HG02759 (cell line): ENCODE results near the gene REV3L.
A peak's percentile ranks its signal among the peaks of the same experiment; 100 is the strongest.
"Not testable (repeated sequence)": the region's sequence is repeated elsewhere in the genome, so short reads cannot be mapped to it uniquely, and the experiment has no call there.

Experiments used
- ATAC-seq: cut with Tn5 transposase; IDR thresholded peaks from one replicate; pipeline ENCODE4 v1.9.1; 2021; ENCODE audit warnings: mild to moderate bottlenecking, moderate library complexity; ENCODE audit not compliant: unreplicated experiment

REV3L gene

DNA sequence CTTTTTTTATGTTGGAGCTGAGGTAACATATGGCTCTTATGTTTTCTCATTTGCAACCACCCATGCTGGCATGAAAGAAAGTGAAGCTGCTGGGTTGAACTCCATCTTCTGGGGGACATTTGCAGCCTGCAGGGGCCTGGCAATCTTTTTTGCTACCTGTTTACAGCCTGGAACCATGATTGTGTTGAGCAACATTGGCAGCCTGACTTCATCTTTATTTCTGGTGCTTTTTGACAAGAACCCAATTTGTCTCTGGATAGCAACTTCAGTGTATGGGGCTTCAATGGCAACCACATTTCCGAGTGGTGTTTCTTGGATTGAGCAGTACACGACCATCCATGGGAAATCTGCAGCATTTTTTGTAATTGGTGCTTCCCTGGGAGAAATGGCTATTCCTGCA, 216.7 kb downstream of the REV3L start:
- ATAC-seq: no peak

DNA sequence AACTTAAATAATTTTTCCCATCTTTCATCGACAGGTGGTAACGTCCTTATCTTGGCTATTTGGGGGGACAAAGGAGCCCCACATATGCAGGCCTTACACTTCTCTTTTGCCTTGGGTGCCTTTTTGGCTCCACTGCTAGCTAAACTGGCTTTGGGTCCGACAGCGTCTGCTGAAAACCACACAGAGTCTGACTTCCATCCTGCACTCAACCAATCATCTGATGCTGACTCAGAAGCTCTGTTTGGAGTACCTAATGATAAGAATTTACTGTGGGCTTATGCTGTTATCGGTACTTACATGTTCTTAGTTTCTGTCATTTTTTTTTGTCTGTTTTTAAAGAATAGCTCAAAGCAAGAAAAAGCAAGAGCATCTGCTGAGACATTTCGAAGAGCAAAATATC, 217.2 kb downstream of the REV3L start:
- no peak for ATAC-seq

DNA sequence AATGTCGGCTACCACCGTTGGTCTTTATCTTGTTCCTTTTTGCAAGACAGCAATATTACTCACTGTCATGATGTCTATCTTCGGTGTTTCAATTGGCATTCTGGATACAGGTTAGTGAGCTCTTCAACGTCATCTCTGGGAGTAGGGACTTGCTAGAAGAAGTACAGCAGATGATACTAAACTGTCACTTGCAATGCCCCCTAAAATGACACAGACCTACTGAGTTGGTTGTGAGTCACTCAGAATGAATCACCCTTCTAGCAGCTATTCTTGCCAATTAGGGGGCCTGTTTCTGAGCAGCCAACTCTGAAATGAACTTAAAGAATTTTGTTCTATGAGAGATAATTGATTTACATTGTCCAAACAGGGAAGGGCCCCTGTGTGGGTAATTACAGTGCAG, 219.2 kb downstream of the REV3L start:
- no peak for ATAC-seq

DNA sequence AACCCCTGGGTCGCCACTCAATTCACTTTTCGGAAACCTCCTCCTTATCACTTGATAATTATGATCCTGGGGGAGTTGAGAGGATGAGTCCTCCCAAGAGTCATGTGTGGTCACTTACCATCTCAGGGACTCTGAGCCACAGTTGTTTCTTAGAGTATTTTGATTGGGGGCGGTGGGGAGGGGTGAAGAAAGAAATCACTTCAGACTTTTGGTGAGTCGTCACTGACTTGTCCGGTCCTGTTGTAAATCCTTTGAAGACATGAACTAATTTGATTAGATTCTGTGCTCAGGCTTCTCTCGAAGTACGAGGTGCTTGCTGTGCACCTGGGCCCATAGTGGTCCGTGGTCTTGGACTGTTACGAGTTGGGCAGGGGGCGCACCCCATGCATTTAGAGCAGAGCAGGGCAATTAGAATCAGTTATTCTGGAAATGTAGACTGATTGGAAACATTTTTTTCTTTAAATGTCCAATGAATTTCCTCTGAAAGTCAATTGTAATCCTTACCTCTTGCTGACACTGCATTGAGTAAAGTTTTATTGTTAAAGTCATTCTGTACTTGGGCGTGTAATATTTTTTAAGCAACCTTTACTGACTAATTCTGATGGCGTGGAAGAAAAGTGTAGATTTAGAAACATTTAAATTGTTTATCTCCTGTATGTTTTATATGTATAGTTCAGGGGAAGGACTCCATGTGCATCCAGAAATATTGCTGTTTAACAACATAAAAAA, 222.3 kb downstream of the REV3L start:
- ATAC-seq: no peak

DNA sequence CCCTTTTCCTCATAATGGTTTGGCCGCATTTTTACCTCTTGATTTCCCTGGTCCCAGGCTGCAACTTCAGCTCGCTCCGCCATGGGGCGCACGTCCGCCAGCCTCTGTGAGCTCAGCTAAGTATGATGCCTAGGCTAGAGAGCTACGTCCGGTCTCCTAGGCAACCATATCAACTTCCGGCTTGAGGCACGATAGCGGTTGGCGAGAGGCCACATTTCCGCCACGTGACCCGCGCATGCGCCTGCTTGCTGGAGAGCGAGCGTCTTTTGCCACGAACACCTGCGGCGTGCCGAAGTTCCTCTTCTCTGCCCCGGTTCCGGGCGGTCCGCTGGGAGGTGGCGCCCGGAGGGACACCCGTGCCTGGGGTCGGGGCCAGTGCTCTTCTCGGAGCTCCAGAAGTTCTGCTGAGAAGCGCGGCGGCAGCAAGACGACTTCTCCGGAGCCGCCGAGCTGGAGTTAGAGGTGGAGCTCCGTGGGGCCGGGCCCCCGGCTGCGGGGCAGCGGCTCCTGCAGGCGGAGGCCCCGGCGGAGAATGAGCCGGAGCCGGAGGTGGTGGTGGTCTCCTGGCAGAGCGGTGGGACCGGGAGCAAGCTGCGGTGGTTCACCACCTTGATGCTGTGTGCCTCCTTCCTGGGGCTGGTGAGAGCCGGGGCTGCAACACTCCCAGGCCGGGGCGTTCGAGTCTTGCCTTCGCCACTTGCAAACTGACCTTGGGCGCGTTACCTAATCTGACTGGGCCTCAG, 223.8 kb downstream of the REV3L start:
- ATAC-seq: peak; percentile 99

DNA sequence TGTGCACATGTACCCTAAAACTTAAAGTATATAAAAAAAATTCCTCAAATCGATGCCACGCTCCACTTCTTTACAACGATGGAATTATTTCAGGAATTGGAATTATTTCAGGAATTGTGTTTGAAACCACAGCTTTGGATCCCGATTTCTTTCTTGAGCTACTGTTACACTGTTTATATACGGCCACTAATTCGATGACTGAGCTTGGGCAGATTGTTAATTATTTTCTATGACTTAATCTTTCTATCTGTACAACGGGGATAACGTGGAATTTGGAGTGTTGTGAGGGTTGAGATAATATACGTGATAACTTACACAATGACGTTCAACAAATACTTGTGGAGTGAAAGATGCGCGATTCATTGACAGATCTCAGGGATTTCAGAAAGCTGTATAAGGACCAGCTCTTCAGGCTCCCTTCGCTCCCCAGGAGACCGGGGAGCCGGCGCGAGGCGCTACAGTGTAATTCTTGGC, 224.4 kb downstream of the REV3L start:
- no peak for ATAC-seq

DNA sequence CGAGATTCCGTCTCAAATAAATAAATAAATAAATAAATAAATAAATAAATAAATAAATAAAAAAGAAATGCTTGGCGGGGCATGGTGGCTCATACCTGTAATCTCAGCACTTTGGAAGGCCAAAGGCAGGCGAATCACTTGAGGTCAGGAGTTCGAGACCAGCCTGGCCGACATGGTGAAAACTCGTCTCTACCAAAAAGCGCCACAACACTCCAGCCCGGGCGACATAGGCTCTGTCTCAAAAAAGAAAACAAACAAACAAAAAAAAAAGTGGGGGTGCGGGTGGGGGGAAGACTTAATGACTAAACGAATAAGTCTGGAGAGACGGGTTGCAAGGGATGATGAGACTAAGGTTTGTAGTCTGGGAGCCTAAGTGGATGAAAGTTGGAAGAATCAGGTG, 225.0 kb downstream of the REV3L start:
- no peak for ATAC-seq

DNA sequence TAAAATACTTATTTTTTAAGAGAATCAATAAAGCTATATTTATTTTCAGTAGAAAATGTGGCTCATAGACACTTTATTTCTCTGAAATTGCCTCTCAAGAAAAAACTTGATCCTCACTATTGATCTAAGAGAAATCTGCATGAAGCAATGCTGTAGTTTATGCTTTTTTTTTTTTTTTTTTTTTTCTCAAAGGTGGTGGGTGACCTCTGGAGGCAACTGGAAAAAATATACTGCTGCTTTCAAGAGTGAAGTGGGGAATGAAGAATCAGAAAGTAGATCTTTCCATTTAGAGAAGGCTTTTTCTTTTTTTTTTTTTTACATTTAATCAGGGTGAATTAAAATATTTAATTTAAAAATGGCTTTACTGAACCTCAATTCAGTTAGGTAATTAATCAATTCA, 226.4 kb downstream of the REV3L start:
- no peak for ATAC-seq

DNA sequence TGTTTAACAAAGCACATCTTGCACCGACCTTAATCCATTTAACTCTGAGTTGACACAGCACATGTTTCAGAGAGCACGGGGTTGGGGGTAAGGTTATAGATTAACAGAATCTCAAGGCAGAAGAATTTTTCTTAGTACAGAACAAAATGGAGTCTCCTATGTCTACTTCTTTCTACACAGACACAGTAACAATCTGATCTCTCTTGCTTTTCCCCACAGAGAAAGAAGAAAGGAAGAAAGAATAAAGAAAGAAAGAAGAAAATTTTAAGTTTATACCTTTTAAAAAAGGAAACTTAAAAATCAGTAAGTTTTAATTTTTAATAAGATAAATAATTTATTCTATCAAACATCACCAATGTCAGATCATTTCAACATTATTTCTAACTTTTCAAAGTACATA, 227.2 kb downstream of the REV3L start:
- ATAC-seq: not testable (repeated sequence)

DNA sequence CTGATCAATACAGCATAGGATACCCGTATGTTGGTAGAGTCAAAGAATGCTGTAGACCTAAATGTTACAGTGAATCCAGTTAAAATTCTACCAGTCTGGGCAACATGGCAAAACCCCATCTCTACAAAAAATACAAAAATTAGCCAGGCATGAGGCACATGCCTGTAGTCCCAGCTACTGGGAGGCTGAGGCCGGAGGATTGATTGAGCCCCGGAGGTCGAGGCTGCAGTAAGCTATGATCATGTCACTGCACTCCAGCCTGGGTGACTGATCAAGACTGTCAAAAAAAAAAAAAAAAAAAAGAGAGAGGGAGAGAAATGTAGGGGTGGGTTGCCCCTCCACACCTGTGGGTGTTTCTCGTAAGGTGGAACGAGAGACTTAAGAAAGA, 228.2 kb downstream of the REV3L start:
- no peak for ATAC-seq

DNA sequence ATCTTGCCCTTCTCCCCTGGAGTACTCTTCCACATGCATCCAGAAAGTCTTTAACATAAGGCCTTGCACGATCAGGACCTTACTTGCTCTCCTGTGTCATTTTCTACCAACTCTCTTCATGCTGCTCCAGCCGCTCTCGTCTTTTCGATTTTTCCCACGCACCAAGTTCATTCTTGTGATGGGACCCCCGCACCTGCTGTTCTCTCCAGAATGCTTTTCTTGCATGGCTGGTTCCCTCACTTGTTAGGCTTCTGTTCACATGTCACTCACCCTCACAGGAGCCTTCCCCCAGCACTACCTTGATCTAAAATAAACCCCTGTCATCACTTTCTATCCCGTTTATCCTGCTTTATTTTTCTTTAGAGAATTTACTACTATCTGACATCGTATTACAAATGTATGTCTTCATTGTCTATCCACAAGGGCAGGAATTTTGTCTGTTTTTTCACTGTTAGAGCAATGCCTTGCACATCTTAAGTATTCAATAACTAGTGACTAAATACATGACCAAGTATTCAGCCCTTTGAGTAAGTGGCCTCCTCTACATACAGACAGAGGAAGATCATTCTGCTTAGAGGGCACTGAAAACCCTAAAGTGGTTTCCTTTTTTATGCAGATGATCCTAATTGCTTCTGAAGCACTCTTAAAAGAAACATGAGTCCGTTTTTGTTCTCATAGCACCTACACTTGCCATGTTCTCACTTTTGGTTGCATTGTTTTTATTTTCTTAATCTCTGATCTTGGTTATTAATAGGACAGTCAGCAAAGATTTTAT, 228.8 kb downstream of the REV3L start:
- ATAC-seq: no peak

DNA sequence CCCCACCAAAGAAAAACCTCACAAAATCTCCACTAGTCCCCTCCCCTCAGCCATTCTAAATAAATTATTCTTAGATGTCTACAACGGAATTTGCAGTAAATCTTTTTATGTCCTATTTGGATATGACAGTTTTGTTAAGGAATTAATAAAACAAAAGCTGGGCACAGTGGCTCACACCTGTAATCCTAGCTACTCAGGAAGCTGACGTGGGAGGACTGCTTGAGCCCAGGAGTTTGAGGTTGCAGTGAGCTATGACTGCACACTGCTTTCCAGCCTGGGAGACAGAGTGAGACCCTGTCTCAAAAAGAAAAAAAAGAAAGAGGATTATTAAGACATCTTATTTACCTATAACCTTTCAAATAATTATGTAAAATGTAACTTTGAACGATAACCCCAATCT, 230.3 kb downstream of the REV3L start:
- ATAC-seq: no peak

DNA sequence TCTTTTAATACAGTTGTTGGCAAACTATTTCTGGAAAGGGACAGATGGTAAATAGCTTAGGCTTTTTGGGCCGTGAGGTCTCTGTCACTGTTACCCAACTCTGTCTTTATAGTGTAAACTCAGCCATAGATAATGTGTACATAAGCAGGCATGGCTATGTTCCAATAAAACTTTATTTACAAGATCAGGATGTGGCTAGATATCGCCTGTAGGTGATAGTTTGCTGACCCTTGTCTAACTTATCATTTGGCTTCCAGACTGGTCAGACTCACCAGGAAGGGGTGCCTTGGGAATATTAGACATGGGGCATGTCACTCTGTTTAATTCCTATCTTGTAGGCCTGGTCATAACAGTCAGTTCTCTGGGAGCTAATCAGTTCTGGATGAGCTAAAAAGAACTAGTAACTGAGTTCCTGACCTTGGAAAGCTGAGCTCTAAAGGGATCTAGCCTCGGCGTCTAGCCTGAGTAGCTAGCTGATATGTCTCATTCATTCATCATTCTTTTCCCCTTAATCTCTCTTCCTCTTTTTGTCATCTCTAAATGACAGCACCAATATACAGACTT, 232.1 kb downstream of the REV3L start:
- peak; percentile 59 for ATAC-seq
